Colonic mucosa (tissue), 4 donors: Measurements from ENCODE around the gene SNCG. TPM values are rescaled to one million over a fixed set of nuclear protein-coding genes. Genes with fewer than 3 reads are reported as not detected.
"Not testable (repeated sequence)": the region's sequence is repeated elsewhere in the genome, so short reads cannot be mapped to it uniquely, and the experiment has no call there.

Experiments used
- DNase-seq: peaks from one replicate; pipeline ENCODE4 v3.0.0-alpha.2; 2020
- H3K27ac ChIP-seq: fragments of 200-600 bp; one replicate; pipeline ENCODE4 v1.8.0; 2021
- H3K27me3 ChIP-seq: fragments of 200-600 bp; one replicate; pipeline ENCODE4 v1.8.0; 2021
- H3K36me3 ChIP-seq: fragments of 200-600 bp; one replicate; pipeline ENCODE4 v1.8.0; 2021
- H3K4me1 ChIP-seq: fragments of 200-600 bp; one replicate; pipeline ENCODE4 v1.8.0; 2021; ENCODE audit warnings: mild to moderate bottlenecking
- H3K4me3 ChIP-seq: fragments of 200-600 bp; one replicate; pipeline ENCODE4 v1.8.0; 2021
- H3K9ac ChIP-seq, 2 donors: one replicate each; pipeline ENCODE4 v1.7.0; 2013; ENCODE audit warnings: control low read depth in 2 of 2, low read depth in 2 of 2, low read length in 2 of 2
- H3K9me3 ChIP-seq: fragments of 200-600 bp; one replicate; pipeline ENCODE4 v1.8.0; 2021
- intact Hi-C: fragments of 100-400 bp; cut with DNase I; formaldehyde crosslinking; loops from one replicate; pipeline ENCODE4 v1.14.1; 2022
- total RNA-seq, 2 donors: library from RNA; stranded (reverse); fragmentation: NEBNext Ultra II Directional in 1 of 2; extraction: Animal tissue kit (Norgen Biotek cat#: 25700) in 1 of 2; gene quantifications; one replicate each; pipeline ENCODE4 v1.2.1, GENCODE V29; 2021
- TF ChIP-seq, protein P1 (sequence below): fragments of 200-600 bp; IDR thresholded peaks from one replicate; pipeline ENCODE4 v1.8.0; 2022; ENCODE audit warnings: antibody characterized with exemption, mild to moderate bottlenecking
- donor health status: healthy.
- donor health status: DM: no; HTN: no; CAD: no.
- donor health status: DM: no; HTN: no; CAD: no.

The SNCG gene
- total RNA-seq, 2 donors from 2014 or later: 2.6 to 6.6 TPM

DNA sequence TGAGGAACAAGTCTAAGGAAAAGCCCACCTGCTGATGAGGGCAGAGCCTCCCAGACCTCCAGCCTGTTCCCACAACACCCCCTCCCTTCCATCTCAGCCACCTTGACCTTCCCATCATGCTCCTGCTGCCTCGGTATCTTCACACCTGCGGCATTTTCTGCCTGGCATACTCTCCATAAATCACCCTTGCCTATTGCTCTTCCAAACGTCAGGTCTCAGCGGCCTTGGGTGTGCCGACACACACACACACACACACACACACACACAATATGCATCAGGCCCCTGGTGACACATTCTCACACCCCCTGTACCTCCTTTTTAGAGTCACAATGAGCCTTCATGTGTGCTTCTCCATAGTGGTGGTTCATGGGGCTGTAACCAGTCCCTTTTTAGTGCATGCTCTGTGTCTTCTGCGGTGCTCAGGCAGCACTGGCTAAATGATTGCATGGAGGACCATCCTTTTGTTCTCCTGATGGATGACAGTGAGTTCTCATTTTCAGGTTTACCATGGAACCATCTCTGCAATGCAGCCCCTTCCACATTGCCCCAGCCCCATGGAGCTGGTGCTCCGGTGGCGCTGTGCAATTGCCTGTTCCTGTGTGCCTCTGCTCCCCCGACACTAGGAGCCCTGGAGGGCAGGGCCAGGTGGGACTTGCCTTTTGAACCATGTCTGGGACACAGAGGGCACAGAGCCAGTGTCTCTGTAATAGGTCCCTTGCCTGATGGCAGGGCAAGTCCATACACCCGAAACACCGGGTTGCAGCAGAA is 14.4 kb downstream of the SNCG start:
- TF ChIP-seq, protein P1, sequence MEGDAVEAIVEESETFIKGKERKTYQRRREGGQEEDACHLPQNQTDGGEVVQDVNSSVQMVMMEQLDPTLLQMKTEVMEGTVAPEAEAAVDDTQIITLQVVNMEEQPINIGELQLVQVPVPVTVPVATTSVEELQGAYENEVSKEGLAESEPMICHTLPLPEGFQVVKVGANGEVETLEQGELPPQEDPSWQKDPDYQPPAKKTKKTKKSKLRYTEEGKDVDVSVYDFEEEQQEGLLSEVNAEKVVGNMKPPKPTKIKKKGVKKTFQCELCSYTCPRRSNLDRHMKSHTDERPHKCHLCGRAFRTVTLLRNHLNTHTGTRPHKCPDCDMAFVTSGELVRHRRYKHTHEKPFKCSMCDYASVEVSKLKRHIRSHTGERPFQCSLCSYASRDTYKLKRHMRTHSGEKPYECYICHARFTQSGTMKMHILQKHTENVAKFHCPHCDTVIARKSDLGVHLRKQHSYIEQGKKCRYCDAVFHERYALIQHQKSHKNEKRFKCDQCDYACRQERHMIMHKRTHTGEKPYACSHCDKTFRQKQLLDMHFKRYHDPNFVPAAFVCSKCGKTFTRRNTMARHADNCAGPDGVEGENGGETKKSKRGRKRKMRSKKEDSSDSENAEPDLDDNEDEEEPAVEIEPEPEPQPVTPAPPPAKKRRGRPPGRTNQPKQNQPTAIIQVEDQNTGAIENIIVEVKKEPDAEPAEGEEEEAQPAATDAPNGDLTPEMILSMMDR: no peak
- Histone ChIP-seq H3K9ac (no peak overlapping the region), H3K27me3 (no peaks in the 10 kb centered on the region), H3K27ac (no peak overlapping the region), H3K36me3 (no peaks in the 10 kb centered on the region), H3K4me1 (peaks cover 6% of the 10 kb centered on the region), H3K4me3 (no peak overlapping the region), H3K9me3 (no peaks in the 10 kb centered on the region)
- intact Hi-C loops: loop anchor here (10.0 kb wide), 1 partner anchor 122 kb away; the partner anchor contains the start of genes GLUD1 and SHLD2
- no peak for DNase-seq

DNA sequence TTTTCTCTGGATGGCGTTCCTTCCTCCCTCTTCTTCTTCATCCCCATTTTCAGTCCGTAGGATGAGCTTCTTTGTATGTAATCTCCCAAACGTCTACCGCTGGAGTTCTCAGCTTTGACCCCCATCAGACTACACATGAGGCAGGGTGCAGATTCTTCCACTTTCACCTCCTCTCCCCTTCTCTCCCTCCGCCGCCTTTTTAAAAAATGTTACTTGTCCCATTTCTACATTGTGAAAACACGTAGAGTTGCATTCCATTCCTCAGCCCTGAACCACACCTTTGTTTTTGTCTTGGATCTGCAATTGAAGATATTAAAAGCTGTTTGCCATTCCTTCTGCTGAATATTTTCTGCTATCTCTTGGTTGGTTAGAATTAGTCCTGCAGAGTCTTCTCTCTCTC is 16.1 kb downstream of the SNCG start:
- TF ChIP-seq, protein P1: no peak
- H3K27me3 ChIP-seq: no peaks in the 10 kb centered on the region
- H3K27ac ChIP-seq: no peak overlapping the region
- peaks cover 4% of the 10 kb centered on the region for H3K4me1 ChIP-seq
- no peak overlapping the region for H3K4me3 ChIP-seq
- no peaks in the 10 kb centered on the region for H3K36me3 ChIP-seq
- no peak for DNase-seq
- intact Hi-C loops: loop anchor here (10.0 kb wide), 1 partner anchor 120 kb away; the partner anchor contains the start of genes GLUD1 and SHLD2
- H3K9ac ChIP-seq: no peak overlapping the region
- no peaks in the 10 kb centered on the region for H3K9me3 ChIP-seq

DNA sequence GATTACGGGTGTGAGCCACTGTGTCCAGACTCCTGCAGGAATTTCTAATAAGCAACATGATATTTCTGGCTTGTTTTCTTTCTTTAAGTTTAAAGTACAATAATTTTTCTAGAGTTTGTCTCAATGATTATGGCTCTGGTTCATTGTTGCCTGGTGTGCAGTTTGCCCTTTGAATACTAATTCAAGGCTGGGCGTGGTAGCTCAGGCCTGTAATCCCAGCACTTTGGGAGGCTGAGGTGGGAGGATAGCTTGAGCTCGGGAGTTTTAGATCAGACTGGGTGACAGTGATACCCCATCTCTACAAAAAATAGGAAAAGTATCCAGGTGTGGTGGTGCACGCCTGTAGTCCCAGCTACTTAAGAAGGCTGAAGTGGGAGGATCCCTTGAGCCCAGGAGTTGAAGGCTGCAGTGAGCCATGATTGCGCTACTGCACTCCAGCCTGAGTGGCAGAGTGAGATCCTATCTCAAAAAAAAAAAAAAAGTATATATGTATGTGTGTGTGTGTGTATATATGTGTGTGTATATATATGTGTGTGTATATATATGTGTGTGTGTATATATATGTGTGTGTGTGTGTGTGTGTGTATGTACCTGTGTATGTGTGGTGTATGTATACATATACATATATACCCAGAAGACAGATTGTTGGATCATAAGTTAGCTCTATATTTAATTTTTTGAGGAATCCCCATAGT is 18.1 kb downstream of the SNCG start:
- H3K9ac ChIP-seq: no peak overlapping the region
- TF ChIP-seq, protein P1: no peak
- no peaks in the 10 kb centered on the region for H3K36me3 ChIP-seq
- intact Hi-C loops: loop anchor here (10.0 kb wide), 1 partner anchor 118 kb away; the partner anchor contains the start of genes GLUD1 and SHLD2
- no peaks in the 10 kb centered on the region for H3K9me3 ChIP-seq
- no peaks in the 10 kb centered on the region for H3K27me3 ChIP-seq
- no peak overlapping the region for H3K4me3 ChIP-seq
- no peak overlapping the region for H3K27ac ChIP-seq
- H3K4me1 ChIP-seq: peaks cover 4% of the 10 kb centered on the region
- DNase-seq: no peak

DNA sequence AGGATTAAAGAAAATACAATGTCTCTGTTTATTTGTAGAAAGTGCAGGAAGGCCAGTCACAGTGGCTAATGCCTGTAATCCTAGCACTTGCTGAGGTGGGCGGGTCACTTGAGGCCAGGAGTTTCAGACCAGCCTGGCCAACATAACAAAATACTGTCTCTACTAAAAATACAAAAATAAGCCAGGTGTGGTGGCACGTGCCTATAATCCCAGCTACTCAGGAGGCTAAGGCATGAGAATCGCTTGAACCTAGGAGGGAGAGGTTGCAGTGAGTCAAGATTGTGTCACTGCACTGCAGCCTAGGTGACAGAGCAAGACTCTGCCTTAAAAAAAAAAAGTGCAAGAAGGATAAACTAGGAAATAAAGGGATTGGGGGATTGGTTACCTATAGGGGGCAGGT is 20.1 kb downstream of the SNCG start:
- H3K4me3 ChIP-seq, H3K27ac ChIP-seq, H3K9me3 ChIP-seq, H3K36me3 ChIP-seq, H3K4me1 ChIP-seq, DNase-seq, H3K27me3 ChIP-seq, H3K9ac ChIP-seq: not testable (repeated sequence)
- intact Hi-C loops: loop anchor here (10.0 kb wide), 1 partner anchor 116 kb away; the partner anchor contains the start of genes GLUD1 and SHLD2

DNA sequence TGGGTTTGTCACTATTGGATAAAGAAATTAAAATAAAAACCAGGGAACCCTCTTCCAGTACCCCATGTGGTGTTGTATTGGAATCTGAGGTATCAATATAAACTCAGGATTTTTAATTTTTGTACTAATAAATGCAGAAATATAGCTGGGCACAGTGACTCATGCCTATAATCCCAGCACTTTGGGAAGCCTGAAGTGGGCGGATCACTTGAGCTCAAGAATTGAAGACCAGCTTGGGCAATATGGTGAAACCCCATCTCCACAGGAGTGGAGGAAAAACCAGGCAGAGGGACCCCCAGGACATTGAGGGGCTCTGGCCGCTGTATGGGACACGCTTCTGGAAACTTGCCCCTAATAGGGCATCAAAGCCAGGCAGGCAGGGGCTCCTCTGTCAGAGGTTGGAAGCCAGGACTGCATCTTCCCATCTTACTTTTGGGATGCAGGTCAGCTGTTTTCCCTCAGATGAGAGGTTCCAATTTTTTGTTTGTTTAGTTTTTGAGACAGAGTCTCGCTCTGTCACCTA is 21.0 kb downstream of the SNCG start:
- TF ChIP-seq, protein P1: no peak
- intact Hi-C loops: loop anchor here (10.0 kb wide), 1 partner anchor 115 kb away; the partner anchor contains the start of genes GLUD1 and SHLD2
- no peak for DNase-seq
- no peak overlapping the region for H3K9ac ChIP-seq
- H3K27ac ChIP-seq: no peak overlapping the region
- no peaks in the 10 kb centered on the region for H3K9me3 ChIP-seq
- no peaks in the 10 kb centered on the region for H3K4me1 ChIP-seq
- H3K4me3 ChIP-seq: no peak overlapping the region
- no peaks in the 10 kb centered on the region for H3K27me3 ChIP-seq
- H3K36me3 ChIP-seq: no peaks in the 10 kb centered on the region
